CD4-positive, alpha-beta T cell (primary cell): ENCODE measurements around the gene SMC5. TPM values are rescaled to one million over a fixed set of nuclear protein-coding genes. Genes with fewer than 3 reads are reported as not detected.

ENCODE experiments used
- ATAC-seq: fragments of 200-7000 bp; cut with Tn5 transposase; one replicate; pipeline ENCODE4 v1.10.0; 2022; ENCODE audit warnings: mild to moderate bottlenecking; ENCODE audit not compliant: poor library complexity
- CTCF ChIA-PET: fragments of 350-600 bp; sonication (Branson Sonifier 250); formaldehyde crosslinking; loops from one replicate; lab custom pipeline; 2021; ENCODE audit warnings: antibody characterized with exemption, inconsistent platforms; lab: Charles Lee
- POLR2A ChIA-PET: fragments of 350-600 bp; sonication (Branson Sonifier 250); formaldehyde crosslinking; loops from one replicate; lab custom pipeline; 2021; ENCODE audit warnings: antibody characterized with exemption, inconsistent platforms; lab: Charles Lee
- DNase-seq, 14 experiments: peaks; one replicate each; pipeline ENCODE4 v3.0.0-alpha.2; 2013 to 2020; ENCODE audit warnings: mixed read lengths in 2 of 14
- H3K27ac ChIP-seq, 2 donors: one replicate each; pipeline versions ENCODE4 v1.5.1 to v1.7.0; 2013; ENCODE audit warnings: low read length in 2 of 2, low read depth in 1 of 2, mild to moderate bottlenecking in 1 of 2
- H3K27me3 ChIP-seq, 2 experiments: 1 replicate in 1 of 2; 2 replicates in 1 of 2; pipeline versions ENCODE4 v1.6.1 to v1.7.0; 2013; ENCODE audit warnings: low read length in 2 of 2, control low read depth in 1 of 2, mild to moderate bottlenecking in 1 of 2, moderate library complexity in 1 of 2; ENCODE audit not compliant: insufficient read depth in 2 of 2, control insufficient read depth in 1 of 2
- H3K36me3 ChIP-seq: one replicate; pipeline ENCODE4 v1.6.1; 2013; ENCODE audit warnings: low read length, control low read depth; ENCODE audit not compliant: insufficient read depth
- H3K4me1 ChIP-seq: one replicate; pipeline ENCODE4 v1.6.1; 2013; ENCODE audit warnings: low read length, control low read depth; ENCODE audit not compliant: insufficient read depth
- H3K4me3 ChIP-seq: one replicate; pipeline ENCODE4 v1.5.1; 2013; ENCODE audit warnings: mild to moderate bottlenecking, low read length, moderate library complexity
- H3K9me3 ChIP-seq, 2 experiments: 1 replicate in 1 of 2; 2 replicates in 1 of 2; pipeline versions ENCODE4 v1.6.1 to v1.7.0; 2013; ENCODE audit warnings: low read length in 2 of 2, mild to moderate bottlenecking in 2 of 2, control low read depth in 1 of 2, moderate library complexity in 1 of 2; ENCODE audit not compliant: control insufficient read depth in 1 of 2, insufficient read depth in 1 of 2
- H3K27ac Mint-ChIP-seq: one replicate; pipeline ENCODE4 v1.8.0; 2020; ENCODE audit warnings: mixed read lengths
- H3K27me3 Mint-ChIP-seq: one replicate; pipeline ENCODE4 v1.8.0; 2021; ENCODE audit warnings: mixed read lengths
- H3K36me3 Mint-ChIP-seq: one replicate; pipeline ENCODE4 v1.8.0; 2021; ENCODE audit warnings: low read depth, mixed read lengths
- H3K4me1 Mint-ChIP-seq: one replicate; pipeline ENCODE4 v1.8.0; 2021; ENCODE audit warnings: low read depth, mixed read lengths
- H3K4me3 Mint-ChIP-seq: one replicate; pipeline ENCODE4 v1.8.0; 2020; ENCODE audit warnings: mild to moderate bottlenecking, mixed read lengths
- H3K9me3 Mint-ChIP-seq: one replicate; pipeline ENCODE4 v1.8.0; 2020; ENCODE audit warnings: mixed read lengths
- CTCF ChIP-seq: fragments of 200-600 bp; IDR thresholded peaks from one replicate; pipeline ENCODE4 v1.8.0; 2022; ENCODE audit warnings: antibody characterized with exemption, mild to moderate bottlenecking
- intact Hi-C, 2 experiments: fragments of 100-400 bp; cut with DNase I in 1 of 2; cut with micrococcal nuclease in 1 of 2; formaldehyde crosslinking; loops; one replicate each; pipeline versions ENCODE4 v1.15.1 to v1.9.0; 2023 to 2025; cut with DNase I, micrococcal nuclease
- total RNA-seq, 174 experiments: library from RNA in 2 of 174; stranded (reverse) in 2 of 174; gene quantifications; one replicate each; pipeline ENCODE4 v1.2.3 and lab custom pipeline; 2021 to 2026

Gene SMC5
- total RNA-seq, 2 experiments from 2014 or later, result 37.7 to 38.1 TPM

GRCh38 chr9:70352802-70353201 is 94.0 kb downstream of the SMC5 start:
- intact Hi-C loops, result loop anchor here (1.0 to 10.0 kb wide), 4 partner anchors 52 to 249 kb away; partner anchors contain the start of gene KLF9 (in 1 of the 2)
- peak in 3 of 14 experiments; percentile 43 to 52 (median 51) for DNase-seq
- H3K27me3 Mint-ChIP-seq, result no peaks in the 10 kb centered on the region
- Histone ChIP-seq H3K27ac (no peak overlapping the region), H3K4me1 (no peaks in the 10 kb centered on the region), H3K36me3 (peaks cover 31% of the 10 kb centered on the region), H3K27me3 (no peaks in the 10 kb centered on the region), H3K4me3 (no peak overlapping the region), H3K9me3 (no peaks in the 10 kb centered on the region)
- H3K9me3 Mint-ChIP-seq, result no peaks in the 10 kb centered on the region
- TF ChIP-seq CTCF, result peak; percentile 80
- no peak for ATAC-seq
- peaks cover 34% of the 10 kb centered on the region for H3K36me3 Mint-ChIP-seq
- H3K4me1 Mint-ChIP-seq, result no peaks in the 10 kb centered on the region
- no peak overlapping the region for H3K4me3 Mint-ChIP-seq
- H3K27ac Mint-ChIP-seq, result no peak overlapping the region
- CTCF ChIA-PET, result no interaction called here
- POLR2A ChIA-PET, result no interaction called here

GRCh38 chr9:70355801-70356200 is 97.0 kb downstream of the SMC5 start:
- Histone ChIP-seq H3K27ac (no peak overlapping the region), H3K9me3 (no peaks in the 10 kb centered on the region), H3K27me3 (no peaks in the 10 kb centered on the region), H3K4me3 (no peak overlapping the region), H3K36me3 (peaks cover 14% of the 10 kb centered on the region), H3K4me1 (no peaks in the 10 kb centered on the region)
- ChIA-PET POLR2A (no interaction called here), CTCF (no interaction called here)
- H3K4me1 Mint-ChIP-seq, result no peaks in the 10 kb centered on the region
- ATAC-seq (no peak), DNase-seq (no peak)
- H3K4me3 Mint-ChIP-seq, result no peak overlapping the region
- peaks cover 17% of the 10 kb centered on the region for H3K36me3 Mint-ChIP-seq
- intact Hi-C loops, result loop anchor here in 1 of 2 experiments (2.0 to 10.0 kb wide), 2 partner anchors 49 to 129 kb away; no protein-coding TSS in a partner anchor
- peak overlapping the region; percentile 30 for H3K27ac Mint-ChIP-seq
- H3K27me3 Mint-ChIP-seq, result no peaks in the 10 kb centered on the region
- TF ChIP-seq CTCF, result no peak
- no peaks in the 10 kb centered on the region for H3K9me3 Mint-ChIP-seq

- ChIA-PET CTCF (no interaction called here), POLR2A (no interaction called here)
- TF ChIP-seq CTCF, result no peak
Observed at GRCh38 chr9:70362952-70363351, 104.2 kb downstream of the SMC5 start.

More at GRCh38 chr9:70362952-70363351, 104.2 kb downstream of the SMC5 start:
- H3K9me3 Mint-ChIP-seq, result no peaks in the 10 kb centered on the region
- no peaks in the 10 kb centered on the region for H3K4me1 Mint-ChIP-seq
- ATAC-seq, result no peak
- no peaks in the 10 kb centered on the region for H3K9me3 ChIP-seq
- H3K36me3 ChIP-seq, result no peaks in the 10 kb centered on the region
- DNase-seq, result no peak
- no peaks in the 10 kb centered on the region for H3K27me3 ChIP-seq
- no peak overlapping the region for H3K27ac ChIP-seq
- no peak overlapping the region for H3K4me3 Mint-ChIP-seq
- no peaks in the 10 kb centered on the region for H3K4me1 ChIP-seq
- no peak overlapping the region for H3K4me3 ChIP-seq
- peaks cover 4% of the 10 kb centered on the region for H3K36me3 Mint-ChIP-seq
- intact Hi-C loops, result no loop called here
- no peaks in the 10 kb centered on the region for H3K27me3 Mint-ChIP-seq
- no peak overlapping the region for H3K27ac Mint-ChIP-seq
